Measurements from ENCODE around the gene RAB29. TPM values are rescaled to one million over a fixed set of nuclear protein-coding genes. Genes with fewer than 3 reads are reported as not detected.

RAB29 gene
- total and polyA plus RNA-seq, 9 of the 15 experiments (the other 6 are each of a cell fraction or from before 2014, with no cell fraction given), result 6.3 to 17.6 (median 8.0) TPM

- TF ChIP-seq SIX5 (IDR thresholded peaks at IDR 0.05; ENCODE audit: borderline replicate concordance in 1 of 2, insufficient read depth in 1 of 2, low read depth in 1 of 2, low read length in 2 of 2), result no peak
- TF ChIP-seq ERF (CRISPR knock-in tag; IDR thresholded peaks at IDR 0.05), result no peak
- TF ChIP-seq HES1 (IDR thresholded peaks at IDR 0.05; ENCODE audit: low read depth), result peak; percentile 32; the same call in 1 of the 2 replicates
- TF ChIP-seq ZNF589 (CRISPR knock-in tag; IDR thresholded peaks at IDR 0.05; ENCODE audit: low read depth), result no peak
- TF ChIP-seq RHOXF2B (CRISPR knock-in tag; conservative IDR thresholded peaks at IDR 0.05), result no peak
- TF ChIP-seq CBFB (CRISPR knock-in tag; IDR thresholded peaks at IDR 0.05), result no peak
- peak; percentile 100 for TF ChIP-seq VEZF1 (CRISPR knock-in tag; IDR thresholded peaks at IDR 0.05)
- peak; percentile 92 for TF ChIP-seq MEF2D (tag; conservative IDR thresholded peaks at IDR 0.05; ENCODE audit: low read depth)
- no peak for TF ChIP-seq ATF4 (CRISPR knock-in tag; IDR thresholded peaks at IDR 0.05)
- peak; percentile 77; the same call in 1 of the 2 replicates for TF ChIP-seq SMAD4 (CRISPR knock-in tag; conservative IDR thresholded peaks at IDR 0.05)
- no peak for TF ChIP-seq BRD9 (IDR thresholded peaks at IDR 0.05; ENCODE audit: low read depth, partially characterized antibody)
- TF ChIP-seq ZNF175 (CRISPR knock-in tag; IDR thresholded peaks at IDR 0.05; ENCODE audit: low read depth), result no peak
- TF ChIP-seq NFATC3 (IDR thresholded peaks at IDR 0.05), result no peak
- no peak for TF ChIP-seq TCFL5 (CRISPR knock-in tag; conservative IDR thresholded peaks at IDR 0.05)
- no peak for TF ChIP-seq HSF4 (CRISPR knock-in tag; IDR thresholded peaks at IDR 0.05; ENCODE audit: borderline replicate concordance)
- peak; percentile 22; the same call in 1 of the 2 replicates for TF ChIP-seq PATZ1 (CRISPR knock-in tag; IDR thresholded peaks at IDR 0.05; ENCODE audit: borderline replicate concordance)
- TF ChIP-seq POLR2G (IDR thresholded peaks at IDR 0.05; ENCODE audit: low read depth, low read length), result peak; percentile 84
- TF ChIP-seq KAT2B (IDR thresholded peaks at IDR 0.05; ENCODE audit: low read depth, low read length), result no peak
- no peak for TF ChIP-seq HMG20A (CRISPR knock-in tag; conservative IDR thresholded peaks at IDR 0.05)
- no peak for TF ChIP-seq NCOA6 (IDR thresholded peaks at IDR 0.05)
Measured at GRCh38 chr1:205812878-205813754, 37.8 kb upstream of the RAB29 start, which contains the start of gene SLC41A1 (continued).

Data from K562 (cell line).